A673 (cell line): Measurements from ENCODE around the gene ADAMTSL3. TPM values are rescaled to one million over a fixed set of nuclear protein-coding genes. Genes with fewer than 3 reads are reported as not detected.

Experiments
- BruUV-seq: library from RNA; stranded (reverse); fragments of 400-500 nt; replicated peaks from 2 replicates; lab custom pipeline; 2021; lab: Mats Ljungman, UMichigan
- CTCF ChIA-PET: fragments of 300-600 bp; sonication (Branson Sonifier 250); formaldehyde crosslinking; loops from one replicate; lab custom pipeline; 2022; ENCODE audit warnings: antibody characterized with exemption; lab: Charles Lee
- POLR2A ChIA-PET: fragments of 300-600 bp; sonication (Branson Sonifier 250); formaldehyde crosslinking; loops from one replicate; lab custom pipeline; 2022; ENCODE audit warnings: antibody characterized with exemption; ENCODE audit not compliant: low non-redundant PET; lab: Charles Lee
- DNase-seq: peaks from one replicate; pipeline ENCODE4 v3.0.0-alpha.2; 2015; ENCODE audit warnings: low spot score
- H3K27ac ChIP-seq: fragments of 200-600 bp; sonication (generic); 2 replicates; pipeline ENCODE4 v1.5.1; 2016; ENCODE audit warnings: mixed run types, low read depth, mild to moderate bottlenecking, mixed read lengths, antibody characterized with exemption, low read length; ENCODE audit not compliant: poor library complexity, severe bottlenecking
- H3K27me3 ChIP-seq: fragments of 200-600 bp; sonication (generic); replicated peaks from 2 replicates; pipeline ENCODE4 v1.6.1; 2017; ENCODE audit warnings: mixed run types, low read depth, mild to moderate bottlenecking, mixed read lengths, antibody characterized with exemption, low read length; ENCODE audit not compliant: insufficient read depth, poor library complexity
- H3K36me3 ChIP-seq: fragments of 200-600 bp; sonication (generic); 2 replicates; pipeline ENCODE4 v1.6.1; 2016; ENCODE audit warnings: mixed run types, mild to moderate bottlenecking, mixed read lengths, antibody characterized with exemption, low read length; ENCODE audit not compliant: insufficient read depth, poor library complexity, severe bottlenecking
- H3K4me1 ChIP-seq: fragments of 200-600 bp; sonication (generic); 2 replicates; pipeline ENCODE4 v1.6.1; 2017; ENCODE audit warnings: mixed run types, mild to moderate bottlenecking, mixed read lengths, antibody characterized with exemption, low read length; ENCODE audit not compliant: insufficient read depth, poor library complexity, severe bottlenecking
- H3K4me3 ChIP-seq: fragments of 200-600 bp; sonication (generic); 2 replicates; pipeline ENCODE4 v1.5.1; 2016; ENCODE audit warnings: low read depth, mixed run types, mild to moderate bottlenecking, mixed read lengths, low read length; ENCODE audit not compliant: poor library complexity, severe bottlenecking
- H3K9me3 ChIP-seq: fragments of 200-600 bp; sonication (generic); 2 replicates; pipeline ENCODE4 v1.6.1; 2016; ENCODE audit warnings: mixed run types, low read depth, mild to moderate bottlenecking, mixed read lengths, antibody characterized with exemption, low read length; ENCODE audit not compliant: poor library complexity, severe bottlenecking
- CTCF ChIP-seq: fragments of 300-800, 200-600 bp; sonication (generic); conservative IDR thresholded peaks from 2 replicates; pipeline ENCODE4 v1.5.1; 2017; ENCODE audit warnings: low read depth, mild to moderate bottlenecking, antibody characterized with exemption, low read length, moderate library complexity, mixed read lengths
- EZH2 ChIP-seq: fragments of 200-600 bp; sonication (generic); IDR thresholded peaks from 2 replicates; pipeline ENCODE4 v1.6.1; 2017; ENCODE audit warnings: borderline replicate concordance, low read depth, mild to moderate bottlenecking, mixed read lengths, antibody characterized with exemption, low read length; ENCODE audit not compliant: poor library complexity, severe bottlenecking
- intact Hi-C: fragments of 100-400 bp; cut with micrococcal nuclease; formaldehyde crosslinking; loops from one replicate; pipeline ENCODE4 v1.10.0; 2022; ENCODE audit not compliant: unreplicated experiment
- total RNA-seq: library from RNA; stranded (reverse); gene quantifications from 2 replicates; pipeline ENCODE4 v1.2.3, GENCODE V29; 2021

ADAMTSL3 gene
- total RNA-seq, 1 experiment from 2014 or later: 0.95 TPM

GRCh38 chr15:83845230-83845629, 191.3 kb downstream of the ADAMTSL3 start:
- H3K36me3 ChIP-seq: no peaks in the 10 kb centered on the region
- TF ChIP-seq EZH2: no peak
- TF ChIP-seq CTCF: no peak
- H3K27ac ChIP-seq: no peak overlapping the region
- BruUV-seq: no TSS peak
- POLR2A ChIA-PET: no interaction called here
- H3K27me3 ChIP-seq: no peaks in the 10 kb centered on the region
- intact Hi-C loops: loop anchor here (10.0 kb wide), 1 partner anchor 410 kb away; no protein-coding TSS in a partner anchor
- H3K9me3 ChIP-seq: no peaks in the 10 kb centered on the region
- CTCF ChIA-PET: no interaction called here
- peaks cover 18% of the 10 kb centered on the region for H3K4me1 ChIP-seq
- no peak for DNase-seq
- H3K4me3 ChIP-seq: no peak overlapping the region

- ChIA-PET POLR2A (no interaction called here), CTCF (no interaction called here)
- intact Hi-C loops: loop anchor here (10.0 kb wide), 1 partner anchor 412 kb away; no protein-coding TSS in a partner anchor
Observed at GRCh38 chr15:83846847-83847246, 192.9 kb downstream of the ADAMTSL3 start.

GRCh38 chr15:83848315-83849050, 194.6 kb downstream of the ADAMTSL3 start:
- Histone ChIP-seq H3K36me3 (no peaks in the 10 kb centered on the region), H3K27ac (no peak overlapping the region), H3K27me3 (no peaks in the 10 kb centered on the region), H3K4me1 (peaks cover 18% of the 10 kb centered on the region), H3K9me3 (no peaks in the 10 kb centered on the region), H3K4me3 (no peak overlapping the region)
- ChIA-PET POLR2A (no interaction called here), CTCF (no interaction called here)
- peak; percentile 78 for DNase-seq
- no TSS peak for BruUV-seq
- intact Hi-C loops: loop anchor here (10.0 kb wide), 1 partner anchor 414 kb away; no protein-coding TSS in a partner anchor
- TF ChIP-seq CTCF: no peak
- TF ChIP-seq EZH2: no peak

More at GRCh38 chr15:83846847-83847246, 192.9 kb downstream of the ADAMTSL3 start:
- BruUV-seq: no TSS peak
- H3K4me3 ChIP-seq: no peak overlapping the region
- no peaks in the 10 kb centered on the region for H3K27me3 ChIP-seq
- H3K9me3 ChIP-seq: no peaks in the 10 kb centered on the region
- H3K27ac ChIP-seq: no peak overlapping the region
- peaks cover 18% of the 10 kb centered on the region for H3K4me1 ChIP-seq
- no peak for DNase-seq
- no peaks in the 10 kb centered on the region for H3K36me3 ChIP-seq
- TF ChIP-seq CTCF: no peak
- no peak for TF ChIP-seq EZH2
